CD4-positive, alpha-beta memory T cell (primary cell): ENCODE measurements around the gene COL4A1. TPM values are rescaled to one million over a fixed set of nuclear protein-coding genes. Genes with fewer than 3 reads are reported as not detected.

Source experiments
- CTCF ChIA-PET: fragments of 350-600 bp; sonication (Branson Sonifier 250); formaldehyde crosslinking; loops from one replicate; lab custom pipeline; 2021; ENCODE audit warnings: inconsistent platforms; ENCODE audit not compliant: partially characterized antibody; lab: Charles Lee
- POLR2A ChIA-PET: fragments of 350-600 bp; sonication (Branson Sonifier 250); formaldehyde crosslinking; loops from one replicate; lab custom pipeline; 2021; ENCODE audit not compliant: partially characterized antibody; lab: Charles Lee
- DNase-seq, 5 donors: peaks; one replicate each; pipeline versions ENCODE4 v3.0.0 to v3.0.0-alpha.2; 2020 to 2022; ENCODE audit warnings: mixed read lengths in 1 of 5
- H3K27ac ChIP-seq: one replicate; pipeline ENCODE4 v1.7.0; 2013; ENCODE audit warnings: low read depth, low read length
- H3K27me3 ChIP-seq: 2 replicates; pipeline ENCODE4 v1.7.0; 2013; ENCODE audit warnings: mild to moderate bottlenecking, low read length, moderate library complexity; ENCODE audit not compliant: insufficient read depth
- H3K36me3 ChIP-seq: 2 replicates; pipeline ENCODE4 v1.7.0; 2013; ENCODE audit warnings: mild to moderate bottlenecking, low read length, moderate library complexity; ENCODE audit not compliant: insufficient read depth
- H3K4me1 ChIP-seq: 2 replicates; pipeline ENCODE4 v1.7.0; 2013; ENCODE audit warnings: mild to moderate bottlenecking, low read length, moderate library complexity; ENCODE audit not compliant: insufficient read depth
- H3K4me3 ChIP-seq, 2 donors: one replicate each; pipeline ENCODE4 v1.7.0; 2013; ENCODE audit warnings: low read length in 2 of 2, mild to moderate bottlenecking in 1 of 2
- H3K9me3 ChIP-seq, 2 donors: one replicate each; pipeline ENCODE4 v1.7.0; 2013; ENCODE audit warnings: low read length in 2 of 2, control low read depth in 1 of 2; ENCODE audit not compliant: control insufficient read depth in 1 of 2
- H3K27ac Mint-ChIP-seq, 7 donors: one replicate each; pipeline ENCODE4 v1.8.0; 2020 to 2021; ENCODE audit warnings: mixed read lengths in 7 of 7, mild to moderate bottlenecking in 6 of 7, inconsistent platforms in 3 of 7, moderate library complexity in 3 of 7
- H3K27me3 Mint-ChIP-seq, 2 donors: one replicate each; pipeline ENCODE4 v1.8.0; 2020 to 2021; ENCODE audit warnings: mixed read lengths in 2 of 2
- H3K36me3 Mint-ChIP-seq, 2 donors: one replicate each; pipeline ENCODE4 v1.8.0; 2020 to 2021; ENCODE audit warnings: mixed read lengths in 2 of 2, inconsistent platforms in 1 of 2, mild to moderate bottlenecking in 1 of 2
- H3K4me1 Mint-ChIP-seq, 4 donors: one replicate each; pipeline ENCODE4 v1.8.0; 2020 to 2021; ENCODE audit warnings: mixed read lengths in 4 of 4, mild to moderate bottlenecking in 1 of 4
- H3K4me3 Mint-ChIP-seq, 8 donors: one replicate each; pipeline ENCODE4 v1.8.0; 2020 to 2021; ENCODE audit warnings: mixed read lengths in 8 of 8, mild to moderate bottlenecking in 7 of 8, moderate library complexity in 6 of 8, inconsistent platforms in 3 of 8
- H3K9me3 Mint-ChIP-seq, 8 donors: one replicate each; pipeline ENCODE4 v1.8.0; 2020 to 2021; ENCODE audit warnings: mixed read lengths in 8 of 8, mild to moderate bottlenecking in 5 of 8, inconsistent platforms in 3 of 8, moderate library complexity in 1 of 8
- intact Hi-C: fragments of 100-400 bp; cut with micrococcal nuclease; formaldehyde crosslinking; loops from one replicate; pipeline ENCODE4 v1.15.1; 2023
- polyA plus RNA-seq, 2 donors: library from polyadenylated mRNA; unstranded; fragments of 300-500 nt; fragmentation: Illumina TruSeq; gene quantifications; one replicate each; pipeline ENCODE4 v1.2.3, GENCODE V29; 2021
- total RNA-seq, 2 experiments: library from RNA; stranded (reverse); gene quantifications; one replicate each; pipeline ENCODE4 v1.2.3, GENCODE V29; 2021

The COL4A1 gene
- total and polyA plus RNA-seq, 4 experiments from 2014 or later, result not detected

- peaks cover 2 to 5% of the 10 kb centered on the region in 2 donors for H3K27me3 Mint-ChIP-seq
- H3K27ac Mint-ChIP-seq, result no peak overlapping the region
- no peak for DNase-seq
- Histone ChIP-seq H3K4me3 (no peak overlapping the region), H3K27ac (no peak overlapping the region), H3K27me3 (no peaks in the 10 kb centered on the region), H3K4me1 (no peaks in the 10 kb centered on the region), H3K9me3 (no peaks in the 10 kb centered on the region), H3K36me3 (no peaks in the 10 kb centered on the region)
- CTCF ChIA-PET, result no interaction called here
- no peaks in the 10 kb centered on the region for H3K9me3 Mint-ChIP-seq
- H3K36me3 Mint-ChIP-seq, result no peaks in the 10 kb centered on the region
- no peaks in the 10 kb centered on the region for H3K4me1 Mint-ChIP-seq
- POLR2A ChIA-PET, result no interaction called here
- no peak overlapping the region for H3K4me3 Mint-ChIP-seq
- intact Hi-C loops, result no loop called here
Observed at GRCh38 chr13:110211046-110211445, 95.9 kb downstream of the COL4A1 start.

GRCh38 chr13:110210604-110210985 is 96.4 kb downstream of the COL4A1 start:
- ChIA-PET POLR2A (no interaction called here), CTCF (no interaction called here)
- Mint-ChIP-seq H3K9me3 (no peaks in the 10 kb centered on the region), H3K27ac (no peak overlapping the region), H3K4me1 (no peaks in the 10 kb centered on the region), H3K36me3 (no peaks in the 10 kb centered on the region), H3K4me3 (no peak overlapping the region), H3K27me3 (peaks cover under 1 to 5% of the 10 kb centered on the region in 2 donors)
- intact Hi-C loops, result no loop called here
- no peak overlapping the region for H3K4me3 ChIP-seq
- H3K4me1 ChIP-seq, result no peaks in the 10 kb centered on the region
- no peaks in the 10 kb centered on the region for H3K9me3 ChIP-seq
- DNase-seq, result no peak
- H3K36me3 ChIP-seq, result no peaks in the 10 kb centered on the region
- no peaks in the 10 kb centered on the region for H3K27me3 ChIP-seq
- no peak overlapping the region for H3K27ac ChIP-seq

- no peak overlapping the region for H3K4me3 ChIP-seq
- no peak for DNase-seq
- Mint-ChIP-seq H3K27ac (no peak overlapping the region), H3K36me3 (no peaks in the 10 kb centered on the region), H3K9me3 (no peaks in the 10 kb centered on the region), H3K4me3 (no peak overlapping the region), H3K4me1 (no peaks in the 10 kb centered on the region), H3K27me3 (peaks cover 0 to 4% of the 10 kb centered on the region in 2 donors)
- ChIA-PET POLR2A (no interaction called here), CTCF (no interaction called here)
- no peaks in the 10 kb centered on the region for H3K27me3 ChIP-seq
- intact Hi-C loops, result no loop called here
- H3K27ac ChIP-seq, result no peak overlapping the region
- H3K36me3 ChIP-seq, result no peaks in the 10 kb centered on the region
- H3K4me1 ChIP-seq, result no peaks in the 10 kb centered on the region
- H3K9me3 ChIP-seq, result no peaks in the 10 kb centered on the region
Observed at GRCh38 chr13:110209950-110210603, 96.9 kb downstream of the COL4A1 start.

- H3K9me3 ChIP-seq, result no peaks in the 10 kb centered on the region
- H3K4me1 ChIP-seq, result no peaks in the 10 kb centered on the region
- CTCF ChIA-PET, result no interaction called here
- no peaks in the 10 kb centered on the region for H3K4me1 Mint-ChIP-seq
- no peak overlapping the region for H3K4me3 ChIP-seq
- H3K27ac ChIP-seq, result no peak overlapping the region
- no peak overlapping the region for H3K27ac Mint-ChIP-seq
- no peaks in the 10 kb centered on the region for H3K36me3 Mint-ChIP-seq
- H3K9me3 Mint-ChIP-seq, result no peaks in the 10 kb centered on the region
- no peak for DNase-seq
- no peaks in the 10 kb centered on the region for H3K27me3 ChIP-seq
- POLR2A ChIA-PET, result no interaction called here
- H3K36me3 ChIP-seq, result no peaks in the 10 kb centered on the region
- peaks cover 0 to 4% of the 10 kb centered on the region in 2 donors for H3K27me3 Mint-ChIP-seq
- intact Hi-C loops, result no loop called here
- no peak overlapping the region for H3K4me3 Mint-ChIP-seq
Observed at GRCh38 chr13:110208116-110208515, 98.8 kb downstream of the COL4A1 start.

GRCh38 chr13:110206996-110207395 is 100.0 kb downstream of the COL4A1 start:
- Mint-ChIP-seq H3K36me3 (no peaks in the 10 kb centered on the region), H3K27me3 (peaks cover 0 to 4% of the 10 kb centered on the region in 2 donors), H3K9me3 (no peaks in the 10 kb centered on the region), H3K4me3 (no peak overlapping the region), H3K4me1 (no peaks in the 10 kb centered on the region), H3K27ac (no peak overlapping the region)
- intact Hi-C loops, result no loop called here
- ChIA-PET CTCF (interaction anchor here (2.5 kb wide), 1 partner anchor 15 kb away, joined by 10 read pairs; no protein-coding TSS in a partner anchor), POLR2A (no interaction called here)
- Histone ChIP-seq H3K36me3 (no peaks in the 10 kb centered on the region), H3K4me1 (no peaks in the 10 kb centered on the region), H3K27ac (no peak overlapping the region), H3K27me3 (no peaks in the 10 kb centered on the region), H3K9me3 (no peaks in the 10 kb centered on the region), H3K4me3 (no peak overlapping the region)
- no peak for DNase-seq

- CTCF ChIA-PET, result interaction anchor here (2.5 kb wide), 1 partner anchor 16 kb away, joined by 10 read pairs; no protein-coding TSS in a partner anchor
- intact Hi-C loops, result no loop called here
- DNase-seq, result no peak
- Histone ChIP-seq H3K9me3 (no peaks in the 10 kb centered on the region), H3K27ac (no peak overlapping the region), H3K27me3 (no peaks in the 10 kb centered on the region), H3K36me3 (no peaks in the 10 kb centered on the region), H3K4me3 (no peak overlapping the region), H3K4me1 (no peaks in the 10 kb centered on the region)
- H3K27ac Mint-ChIP-seq, result no peak overlapping the region
- POLR2A ChIA-PET, result no interaction called here
- H3K4me1 Mint-ChIP-seq, result no peaks in the 10 kb centered on the region
- peaks cover 0 to 2% of the 10 kb centered on the region in 2 donors for H3K27me3 Mint-ChIP-seq
- no peak overlapping the region for H3K4me3 Mint-ChIP-seq
- H3K36me3 Mint-ChIP-seq, result no peaks in the 10 kb centered on the region
- no peaks in the 10 kb centered on the region for H3K9me3 Mint-ChIP-seq
Observed at GRCh38 chr13:110206185-110206584, 100.8 kb downstream of the COL4A1 start.

GRCh38 chr13:110201114-110201513 is 105.8 kb downstream of the COL4A1 start:
- Mint-ChIP-seq H3K36me3 (no peaks in the 10 kb centered on the region), H3K27ac (no peak overlapping the region), H3K27me3 (peaks cover 5 to 11% of the 10 kb centered on the region in 2 donors), H3K4me3 (no peak overlapping the region), H3K4me1 (no peaks in the 10 kb centered on the region), H3K9me3 (no peaks in the 10 kb centered on the region)
- Histone ChIP-seq H3K36me3 (no peaks in the 10 kb centered on the region), H3K4me3 (no peak overlapping the region), H3K27ac (no peak overlapping the region), H3K27me3 (no peaks in the 10 kb centered on the region), H3K4me1 (no peaks in the 10 kb centered on the region), H3K9me3 (no peaks in the 10 kb centered on the region)
- ChIA-PET CTCF (no interaction called here), POLR2A (no interaction called here)
- DNase-seq, result no peak
- intact Hi-C loops, result no loop called here
